A549 (cell line): Measurements from ENCODE around the gene FAM3A.
"Not testable (repeated sequence)": the region's sequence is repeated elsewhere in the genome, so short reads cannot be mapped to it uniquely, and the experiment has no call there.

ENCODE experiments used
- JUNB ChIP-seq: fragments of >200 bp; sonication (Bioruptor Twin); formaldehyde crosslinking; IDR thresholded peaks from 2 replicates; pipeline ENCODE4 v1.6.1; 2016
- PHF8 ChIP-seq: fragments of 200-600 bp; sonication (generic); IDR thresholded peaks from 2 replicates; pipeline ENCODE4 v1.6.1; 2016; ENCODE audit warnings: low read depth, mild to moderate bottlenecking, antibody characterized with exemption, moderate library complexity, borderline replicate concordance
- USF2 ChIP-seq: fragments of 450-650 bp; IDR thresholded peaks from 2 replicates; pipeline ENCODE4 v1.6.1; 2014; ENCODE audit warnings: antibody characterized with exemption

DNA sequence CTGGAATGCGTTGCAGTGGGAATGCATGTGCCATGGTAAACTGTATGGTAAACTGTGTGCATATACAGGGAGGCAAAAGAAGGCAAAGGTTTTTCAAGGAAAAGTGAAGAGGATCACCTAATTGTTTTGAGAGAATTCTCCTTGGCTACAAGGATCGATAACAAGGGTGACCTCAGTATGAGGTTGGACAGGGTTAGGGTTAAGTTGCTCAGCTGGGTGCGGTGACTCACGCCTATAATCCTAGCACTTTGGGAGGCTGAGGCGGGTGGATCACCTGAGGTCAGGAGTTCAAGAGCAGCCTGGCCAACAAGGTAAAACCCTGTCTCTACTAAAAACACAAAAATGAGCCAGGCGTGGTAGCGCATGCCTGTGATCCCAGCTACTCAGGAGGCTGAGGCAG, 14.6 kb downstream of the FAM3A start:
- TF ChIP-seq PHF8, JUNB, USF2: not testable (repeated sequence)
